Measurements from ENCODE around the gene CCDC85C.

DNA sequence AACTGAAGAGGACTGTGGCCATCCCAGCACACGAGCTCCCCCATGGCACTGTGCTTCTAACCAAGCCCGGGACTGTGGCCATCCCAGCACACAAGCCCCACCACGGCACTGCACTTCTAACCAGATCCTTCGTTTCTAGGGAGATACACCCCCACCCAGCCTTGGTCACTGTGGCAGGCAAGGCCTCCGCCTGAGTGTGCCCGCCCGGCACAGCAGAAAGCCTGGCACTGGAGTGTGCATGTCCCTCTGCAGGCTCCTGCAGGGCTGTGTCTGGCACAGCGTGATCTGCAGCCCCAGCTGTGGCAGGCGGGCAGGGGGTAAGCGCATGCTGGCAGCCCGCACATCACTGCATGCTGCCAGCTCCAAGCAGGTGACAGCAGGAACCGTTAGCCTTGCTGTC lies 49.8 kb downstream of the CCDC85C start:
- no peak for TF ChIP-seq CTCF (IDR thresholded peaks at IDR 0.05 in 8 of 11, conservative IDR thresholded peaks at IDR 0.05 in 3 of 11)
- TF ChIP-seq POLR2A (IDR thresholded peaks at IDR 0.05), result no peak

Data from spleen (tissue), 7 donors.